ENCODE data around the gene SLC13A5. TPM values are rescaled to one million over a fixed set of nuclear protein-coding genes. Genes with fewer than 3 reads are reported as not detected.

SLC13A5 gene
- total RNA-seq, 1 experiment from 2014 or later = not detected

DNA sequence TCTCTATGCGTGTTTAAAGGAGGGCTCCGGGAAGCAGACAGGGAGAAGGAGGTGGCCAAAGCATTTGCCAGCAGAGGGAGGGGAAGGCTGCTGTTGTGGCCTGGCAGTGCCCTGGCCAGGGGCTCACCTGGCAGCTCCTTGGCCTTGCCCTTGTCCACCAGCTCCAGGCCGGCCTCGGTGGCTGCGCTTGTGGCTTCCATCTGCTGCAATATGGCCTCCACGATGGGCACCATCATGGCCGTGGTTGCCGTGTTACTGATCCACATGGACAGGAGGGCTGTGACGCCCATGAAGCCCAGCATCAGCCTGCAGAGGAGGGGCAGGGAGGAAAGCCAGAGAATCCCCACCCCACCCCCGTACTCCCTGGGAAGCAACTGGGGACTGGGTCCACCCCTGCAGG lies 9.4 kb downstream of the SLC13A5 start:
- ATAC-seq = no peak
- BruUV-seq (replicated peaks) = no TSS peak
- Histone ChIP-seq H3K9me3 (ENCODE audit: low read length) (no peaks in the 10 kb centered on the region), H3K9me2 (replicated peaks; ENCODE audit: low read length) (no peaks in the 10 kb centered on the region), H3K79me2 (ENCODE audit: low read length) (no peaks in the 10 kb centered on the region), H3K4me1 (ENCODE audit: insufficient read depth, low read length) (no peaks in the 10 kb centered on the region), H3K4me2 (ENCODE audit: low read length) (no peak overlapping the region), H2AFZ (ENCODE audit: low read length) (no peak overlapping the region), H3F3A (ENCODE audit: low read length, unreplicated experiment) (no peaks in the 10 kb centered on the region), H4K20me1 (ENCODE audit: low read length) (no peaks in the 10 kb centered on the region), H3K4me3 (ENCODE audit: low read length) (no peak overlapping the region), H3K9ac (ENCODE audit: low read length) (no peak overlapping the region), H3K36me3 (ENCODE audit: low read depth, low read length) (no peaks in the 10 kb centered on the region), H3K27me3 (ENCODE audit: low read length) (no peaks in the 10 kb centered on the region), H3K27ac (ENCODE audit: low read length) (no peak overlapping the region)
- TF ChIP-seq, protein P1, sequence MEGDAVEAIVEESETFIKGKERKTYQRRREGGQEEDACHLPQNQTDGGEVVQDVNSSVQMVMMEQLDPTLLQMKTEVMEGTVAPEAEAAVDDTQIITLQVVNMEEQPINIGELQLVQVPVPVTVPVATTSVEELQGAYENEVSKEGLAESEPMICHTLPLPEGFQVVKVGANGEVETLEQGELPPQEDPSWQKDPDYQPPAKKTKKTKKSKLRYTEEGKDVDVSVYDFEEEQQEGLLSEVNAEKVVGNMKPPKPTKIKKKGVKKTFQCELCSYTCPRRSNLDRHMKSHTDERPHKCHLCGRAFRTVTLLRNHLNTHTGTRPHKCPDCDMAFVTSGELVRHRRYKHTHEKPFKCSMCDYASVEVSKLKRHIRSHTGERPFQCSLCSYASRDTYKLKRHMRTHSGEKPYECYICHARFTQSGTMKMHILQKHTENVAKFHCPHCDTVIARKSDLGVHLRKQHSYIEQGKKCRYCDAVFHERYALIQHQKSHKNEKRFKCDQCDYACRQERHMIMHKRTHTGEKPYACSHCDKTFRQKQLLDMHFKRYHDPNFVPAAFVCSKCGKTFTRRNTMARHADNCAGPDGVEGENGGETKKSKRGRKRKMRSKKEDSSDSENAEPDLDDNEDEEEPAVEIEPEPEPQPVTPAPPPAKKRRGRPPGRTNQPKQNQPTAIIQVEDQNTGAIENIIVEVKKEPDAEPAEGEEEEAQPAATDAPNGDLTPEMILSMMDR (conservative IDR thresholded peaks at IDR 0.05; ENCODE audit: low read depth, low read length) = no peak
- TF ChIP-seq EZH2phosphoT487 (IDR thresholded peaks at IDR 0.05; ENCODE audit: borderline replicate concordance, low read length) (no peak), EZH2 (IDR thresholded peaks at IDR 0.05; ENCODE audit: low read length, unreplicated experiment) (no peak)
- CTCF ChIA-PET = no interaction called here
- DNase-seq = no peak
- POLR2A ChIA-PET (ENCODE audit: unreplicated experiment) = no interaction called here
- intact Hi-C loops (cut with micrococcal nuclease) = no loop called here

DNA sequence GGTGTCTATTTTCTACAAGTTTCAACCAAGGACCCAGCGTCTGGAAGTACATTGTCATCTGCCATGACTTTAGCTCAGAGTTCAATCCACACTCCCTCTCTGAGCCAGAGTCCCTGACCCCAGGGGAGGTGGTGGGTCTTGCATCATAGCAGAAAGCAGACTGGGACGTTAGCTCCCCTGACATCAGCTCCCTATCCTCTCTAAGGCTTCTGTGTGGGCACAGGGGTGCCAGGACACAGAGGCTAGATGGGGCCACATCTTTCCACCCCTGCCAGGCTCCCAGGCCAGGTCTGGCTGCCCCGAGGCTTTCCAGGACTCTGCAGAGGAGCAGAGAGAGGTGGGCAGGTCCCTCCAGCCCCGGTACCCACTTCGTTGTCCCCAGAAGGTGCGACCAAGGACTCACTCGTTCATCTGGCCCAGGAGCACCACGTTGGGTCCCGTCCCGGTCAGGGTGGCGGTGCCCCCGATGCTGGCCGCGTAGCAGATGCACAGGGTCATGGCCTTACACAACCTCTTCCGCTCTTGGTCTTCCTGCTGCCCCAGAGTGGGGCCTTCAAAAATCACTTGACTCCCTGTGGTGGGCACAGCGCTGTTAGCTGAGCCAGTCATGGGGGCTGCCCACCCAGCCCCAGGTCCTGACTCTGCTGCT lies 10.5 kb downstream of the SLC13A5 start:
- intact Hi-C loops (cut with micrococcal nuclease) = no loop called here
- ChIA-PET CTCF (no interaction called here), POLR2A (ENCODE audit: unreplicated experiment) (no interaction called here)
- Histone ChIP-seq H3K4me2 (ENCODE audit: low read length) (no peak overlapping the region), H3K9ac (ENCODE audit: low read length) (no peak overlapping the region), H3K9me2 (replicated peaks; ENCODE audit: low read length) (no peaks in the 10 kb centered on the region), H3K4me1 (ENCODE audit: insufficient read depth, low read length) (no peaks in the 10 kb centered on the region), H3K4me3 (ENCODE audit: low read length) (no peak overlapping the region), H3F3A (ENCODE audit: low read length, unreplicated experiment) (no peaks in the 10 kb centered on the region), H3K27ac (ENCODE audit: low read length) (no peak overlapping the region), H3K9me3 (ENCODE audit: low read length) (no peaks in the 10 kb centered on the region), H3K36me3 (ENCODE audit: low read depth, low read length) (no peaks in the 10 kb centered on the region), H2AFZ (ENCODE audit: low read length) (no peak overlapping the region), H3K27me3 (ENCODE audit: low read length) (no peaks in the 10 kb centered on the region), H3K79me2 (ENCODE audit: low read length) (no peaks in the 10 kb centered on the region), H4K20me1 (ENCODE audit: low read length) (no peaks in the 10 kb centered on the region)
- no peak for DNase-seq
- ATAC-seq = no peak
- no TSS peak for BruUV-seq (replicated peaks)
- no peak for TF ChIP-seq EZH2 (IDR thresholded peaks at IDR 0.05; ENCODE audit: low read length, unreplicated experiment)
- no peak for TF ChIP-seq EZH2phosphoT487 (IDR thresholded peaks at IDR 0.05; ENCODE audit: borderline replicate concordance, low read length)
- TF ChIP-seq, protein P1 (conservative IDR thresholded peaks at IDR 0.05; ENCODE audit: low read depth, low read length) = no peak

DNA sequence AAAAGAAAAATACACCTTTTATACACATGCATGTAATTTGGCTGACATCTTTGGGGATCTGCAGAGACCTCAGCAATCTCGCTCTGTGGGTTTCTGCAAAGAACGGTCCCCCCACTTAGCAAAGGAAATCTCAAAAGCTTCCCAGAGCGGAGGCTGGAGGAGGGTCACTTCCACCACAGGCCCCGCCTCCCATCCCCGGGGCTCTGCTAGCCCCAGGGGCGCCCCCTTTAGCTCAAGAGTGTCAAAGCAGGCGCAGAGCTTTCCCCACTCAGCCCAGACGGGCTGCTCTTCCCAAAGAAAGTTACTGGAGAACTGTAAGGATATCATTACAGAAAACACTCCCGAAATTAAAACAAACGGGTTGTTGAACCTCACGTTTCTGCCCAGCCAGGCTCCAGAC lies 11.4 kb downstream of the SLC13A5 start:
- TF ChIP-seq EZH2 (IDR thresholded peaks at IDR 0.05; ENCODE audit: low read length, unreplicated experiment) (no peak), EZH2phosphoT487 (IDR thresholded peaks at IDR 0.05; ENCODE audit: borderline replicate concordance, low read length) (no peak)
- TF ChIP-seq, protein P1 (conservative IDR thresholded peaks at IDR 0.05; ENCODE audit: low read depth, low read length) = peak; percentile 52; the same call in 1 of the 2 replicates

More for the DNA sequence above, 11.4 kb downstream of the SLC13A5 start:
- H3K27me3 ChIP-seq (ENCODE audit: low read length) = no peaks in the 10 kb centered on the region
- H2AFZ ChIP-seq (ENCODE audit: low read length) = no peak overlapping the region
- no peak overlapping the region for H3K9ac ChIP-seq (ENCODE audit: low read length)
- CTCF ChIA-PET = interaction anchor here (1.0 kb wide), 1 partner anchor 141 kb away, joined by 3 read pairs; no protein-coding TSS in a partner anchor
- no peak overlapping the region for H3K27ac ChIP-seq (ENCODE audit: low read length)
- no peaks in the 10 kb centered on the region for H3K4me1 ChIP-seq (ENCODE audit: insufficient read depth, low read length)
- no peaks in the 10 kb centered on the region for H3F3A ChIP-seq (ENCODE audit: low read length, unreplicated experiment)
- intact Hi-C loops (cut with micrococcal nuclease) = no loop called here
- no peaks in the 10 kb centered on the region for H4K20me1 ChIP-seq (ENCODE audit: low read length)
- H3K79me2 ChIP-seq (ENCODE audit: low read length) = no peaks in the 10 kb centered on the region
- no peaks in the 10 kb centered on the region for H3K36me3 ChIP-seq (ENCODE audit: low read depth, low read length)
- DNase-seq = peak; percentile 48
- BruUV-seq (replicated peaks) = no TSS peak
- H3K4me2 ChIP-seq (ENCODE audit: low read length) = no peak overlapping the region
- no peak overlapping the region for H3K4me3 ChIP-seq (ENCODE audit: low read length)
- peak; percentile 59 for ATAC-seq
- no peaks in the 10 kb centered on the region for H3K9me2 ChIP-seq (replicated peaks; ENCODE audit: low read length)
- no peaks in the 10 kb centered on the region for H3K9me3 ChIP-seq (ENCODE audit: low read length)
- POLR2A ChIA-PET (ENCODE audit: unreplicated experiment) = no interaction called here

Data from PC-3 (cell line).